ENCODE data around the gene UBN2.
"Not testable (repeated sequence)": the region's sequence is repeated elsewhere in the genome, so short reads cannot be mapped to it uniquely, and the experiment has no call there.

Gene UBN2

GRCh38 chr7:139203992-139204391 lies 27.0 kb upstream of the UBN2 start:
- no peak for FAIRE-seq
- DNase-seq (ENCODE audit: insufficient read length, low spot score): no peak
- TF ChIP-seq PAX5 (IDR thresholded peaks at IDR 0.05; ENCODE audit: insufficient read depth, low read length, severe bottlenecking) (no peak), SPI1 (IDR thresholded peaks at IDR 0.05; ENCODE audit: low read depth, low read length) (no peak), POU2F2 (IDR thresholded peaks at IDR 0.05; ENCODE audit: low read depth, low read length) (no peak), POLR2AphosphoS5 (IDR thresholded peaks at IDR 0.05; ENCODE audit: low read depth, low read length) (no peak), POLR2A (IDR thresholded peaks at IDR 0.05; ENCODE audit: low read depth, low read length) (no peak), TAF1 (IDR thresholded peaks at IDR 0.05; ENCODE audit: low read depth, low read length) (no peak)

GRCh38 chr7:139205843-139206242 lies 25.2 kb upstream of the UBN2 start:
- TF ChIP-seq SPI1 (IDR thresholded peaks at IDR 0.05; ENCODE audit: low read depth, low read length): no peak
- TF ChIP-seq POU2F2 (IDR thresholded peaks at IDR 0.05; ENCODE audit: low read depth, low read length): no peak
- no peak for TF ChIP-seq TAF1 (IDR thresholded peaks at IDR 0.05; ENCODE audit: low read depth, low read length)
- TF ChIP-seq PAX5 (IDR thresholded peaks at IDR 0.05; ENCODE audit: insufficient read depth, low read length, severe bottlenecking): no peak
- no peak for TF ChIP-seq POLR2A (IDR thresholded peaks at IDR 0.05; ENCODE audit: low read depth, low read length)
- no peak for TF ChIP-seq POLR2AphosphoS5 (IDR thresholded peaks at IDR 0.05; ENCODE audit: low read depth, low read length)
- no peak for DNase-seq (ENCODE audit: insufficient read length, low spot score)
- FAIRE-seq: no peak

- DNase-seq (ENCODE audit: insufficient read length, low spot score) (no peak), FAIRE-seq (no peak)
- TF ChIP-seq PAX5 (IDR thresholded peaks at IDR 0.05; ENCODE audit: insufficient read depth, low read length, severe bottlenecking): no peak
- no peak for TF ChIP-seq POU2F2 (IDR thresholded peaks at IDR 0.05; ENCODE audit: low read depth, low read length)
- no peak for TF ChIP-seq POLR2AphosphoS5 (IDR thresholded peaks at IDR 0.05; ENCODE audit: low read depth, low read length)
- no peak for TF ChIP-seq TAF1 (IDR thresholded peaks at IDR 0.05; ENCODE audit: low read depth, low read length)
- no peak for TF ChIP-seq SPI1 (IDR thresholded peaks at IDR 0.05; ENCODE audit: low read depth, low read length)
- no peak for TF ChIP-seq POLR2A (IDR thresholded peaks at IDR 0.05; ENCODE audit: low read depth, low read length)
Measured at GRCh38 chr7:139212133-139212532, 18.9 kb upstream of the UBN2 start.

GRCh38 chr7:139213489-139213888 lies 17.5 kb upstream of the UBN2 start:
- not testable (repeated sequence) for FAIRE-seq; DNase-seq (ENCODE audit: insufficient read length, low spot score)

GRCh38 chr7:139218173-139218572 lies 12.9 kb upstream of the UBN2 start:
- DNase-seq (ENCODE audit: insufficient read length, low spot score) (no peak), FAIRE-seq (no peak)
- no peak for TF ChIP-seq TAF1 (IDR thresholded peaks at IDR 0.05; ENCODE audit: low read depth, low read length)
- no peak for TF ChIP-seq SPI1 (IDR thresholded peaks at IDR 0.05; ENCODE audit: low read depth, low read length)
- TF ChIP-seq PAX5 (IDR thresholded peaks at IDR 0.05; ENCODE audit: insufficient read depth, low read length, severe bottlenecking): no peak
- TF ChIP-seq POU2F2 (IDR thresholded peaks at IDR 0.05; ENCODE audit: low read depth, low read length): no peak
- TF ChIP-seq POLR2AphosphoS5 (IDR thresholded peaks at IDR 0.05; ENCODE audit: low read depth, low read length): no peak
- no peak for TF ChIP-seq POLR2A (IDR thresholded peaks at IDR 0.05; ENCODE audit: low read depth, low read length)

GRCh38 chr7:139224219-139224618 lies 6.8 kb upstream of the UBN2 start:
- TF ChIP-seq PAX5 (IDR thresholded peaks at IDR 0.05; ENCODE audit: insufficient read depth, low read length, severe bottlenecking): no peak
- no peak for TF ChIP-seq POLR2AphosphoS5 (IDR thresholded peaks at IDR 0.05; ENCODE audit: low read depth, low read length)
- no peak for TF ChIP-seq TAF1 (IDR thresholded peaks at IDR 0.05; ENCODE audit: low read depth, low read length)
- no peak for TF ChIP-seq POLR2A (IDR thresholded peaks at IDR 0.05; ENCODE audit: low read depth, low read length)
- FAIRE-seq (no peak), DNase-seq (ENCODE audit: insufficient read length, low spot score) (no peak)

GRCh38 chr7:139224836-139225235 lies 6.2 kb upstream of the UBN2 start:
- DNase-seq (ENCODE audit: insufficient read length, low spot score); FAIRE-seq: not testable (repeated sequence)

GRCh38 chr7:139225286-139226157 lies 5.5 kb upstream of the UBN2 start:
- FAIRE-seq; DNase-seq (ENCODE audit: insufficient read length, low spot score): not testable (repeated sequence)

GRCh38 chr7:139226158-139226515 lies 4.9 kb upstream of the UBN2 start:
- FAIRE-seq; DNase-seq (ENCODE audit: insufficient read length, low spot score): not testable (repeated sequence)

- not testable (repeated sequence) for FAIRE-seq; DNase-seq (ENCODE audit: insufficient read length, low spot score)
Measured at GRCh38 chr7:139226988-139227488, 4.0 kb upstream of the UBN2 start.

- FAIRE-seq: no peak
- TF ChIP-seq POU2F2 (IDR thresholded peaks at IDR 0.05; ENCODE audit: low read depth, low read length) (no peak), POLR2AphosphoS5 (IDR thresholded peaks at IDR 0.05; ENCODE audit: low read depth, low read length) (no peak), TAF1 (IDR thresholded peaks at IDR 0.05; ENCODE audit: low read depth, low read length) (no peak), PAX5 (IDR thresholded peaks at IDR 0.05; ENCODE audit: insufficient read depth, low read length, severe bottlenecking) (no peak), SPI1 (IDR thresholded peaks at IDR 0.05; ENCODE audit: low read depth, low read length) (no peak), POLR2A (IDR thresholded peaks at IDR 0.05; ENCODE audit: low read depth, low read length) (no peak)
- no peak for DNase-seq (ENCODE audit: insufficient read length, low spot score)
Measured at GRCh38 chr7:139230023-139230422, 1.0 kb upstream of the UBN2 start.
